Activated CD4-positive, CD25-positive, alpha-beta regulatory T cell (primary cell): ENCODE results near the gene CAMK4.
A peak's percentile ranks its signal among the peaks of the same experiment; 100 is the strongest.
"Not testable (repeated sequence)": the region's sequence is repeated elsewhere in the genome, so short reads cannot be mapped to it uniquely, and the experiment has no call there.

Experiments
- DNase-seq, 4 experiments: peaks; one replicate each; lab custom pipeline; 2025; lab: John Stamatoyannopoulos, UW

The CAMK4 gene

DNA sequence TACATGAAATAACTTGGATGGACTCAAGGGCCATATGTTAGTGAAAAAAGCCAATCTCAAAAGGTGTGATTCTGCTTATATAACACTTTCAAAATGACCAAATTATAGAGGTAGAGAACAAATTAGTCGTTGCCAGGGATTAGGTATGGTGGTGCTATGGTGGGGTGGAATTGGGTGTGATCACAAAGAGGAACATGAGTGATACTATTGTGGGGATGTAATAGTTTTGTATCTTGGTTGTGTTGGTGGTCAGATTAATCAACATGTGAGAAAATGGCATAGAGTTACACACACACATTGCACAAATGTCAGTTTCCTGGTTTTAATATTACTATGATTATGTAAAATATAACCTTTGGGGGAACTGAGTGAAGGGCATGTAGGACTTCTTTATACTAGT, 31.9 kb downstream of the CAMK4 start:
- no peak for DNase-seq

DNA sequence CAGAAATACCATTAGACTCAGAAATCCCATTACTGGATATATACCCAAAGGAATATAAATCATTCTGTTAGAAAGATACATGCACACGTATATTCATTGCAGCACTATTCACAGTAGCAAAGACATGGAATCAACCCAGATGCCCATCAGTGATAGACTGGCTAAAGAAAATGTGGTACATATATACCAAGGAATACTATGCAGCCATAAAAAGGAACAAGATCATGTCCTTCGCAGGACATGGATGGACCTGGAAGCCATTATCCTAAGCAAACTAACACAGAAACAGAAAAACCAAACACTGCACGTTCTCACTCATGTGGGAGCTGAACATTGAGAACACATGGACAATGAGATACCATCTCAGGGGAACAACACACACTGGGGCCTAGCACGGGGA, 33.4 kb downstream of the CAMK4 start:
- not testable (repeated sequence) for DNase-seq

DNA sequence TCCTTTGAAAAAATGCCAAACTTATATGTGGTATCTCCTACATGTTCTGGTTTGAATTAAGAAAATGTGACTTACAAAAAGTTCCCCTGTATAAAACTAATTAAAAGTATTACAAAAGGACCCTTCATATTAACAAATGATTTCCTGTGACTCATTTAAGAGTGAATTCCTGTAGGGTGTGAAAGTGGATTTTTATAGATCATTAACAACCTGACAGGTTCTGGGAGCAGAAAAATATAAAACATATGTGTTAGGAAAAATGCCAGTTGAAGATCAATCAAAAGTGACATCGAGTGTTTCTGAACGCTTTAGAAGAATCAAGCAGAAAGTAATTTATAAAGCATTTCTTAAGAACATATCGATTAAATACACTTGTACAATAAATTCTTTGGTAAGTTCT, 35.5 kb downstream of the CAMK4 start:
- DNase-seq = no peak

DNA sequence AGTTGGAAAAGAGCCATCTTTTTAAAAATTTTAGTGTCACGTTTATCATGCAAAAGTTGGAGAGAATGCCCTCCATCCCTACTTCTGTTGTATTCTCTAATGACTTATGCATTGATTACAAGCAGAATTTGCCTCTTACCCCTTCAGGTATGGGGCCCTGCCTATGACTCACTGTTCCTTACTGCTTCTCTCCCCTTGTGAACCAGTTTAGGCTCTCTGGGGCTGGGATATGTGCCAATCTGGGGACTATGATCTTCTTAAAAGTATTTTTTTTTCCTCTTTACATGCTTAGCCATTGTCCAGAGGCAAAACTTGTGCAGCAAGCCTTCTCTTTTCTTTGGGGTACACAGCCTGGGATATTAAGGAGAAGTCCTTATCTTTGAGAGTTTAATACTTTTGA, 37.4 kb downstream of the CAMK4 start:
- no peak for DNase-seq

DNA sequence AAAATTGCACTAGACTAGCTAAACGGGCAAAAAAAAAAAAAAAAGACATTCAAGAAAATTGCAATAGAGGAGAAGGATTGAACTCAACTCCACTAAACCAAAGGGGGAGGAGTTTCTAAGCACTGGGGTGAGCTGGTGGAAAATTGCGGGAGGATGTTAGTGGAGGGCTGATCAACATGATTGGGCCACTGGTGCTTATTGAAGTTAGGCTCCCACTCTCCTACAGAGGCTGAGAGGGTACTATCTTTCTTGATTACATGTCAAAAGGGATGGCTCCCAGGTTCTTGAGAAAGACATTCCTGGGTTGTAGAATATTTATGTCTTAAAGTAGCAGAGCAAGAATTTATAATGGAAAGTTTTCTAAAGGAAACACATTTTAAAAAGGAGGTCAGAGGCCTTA, 38.0 kb downstream of the CAMK4 start:
- no peak for DNase-seq

DNA sequence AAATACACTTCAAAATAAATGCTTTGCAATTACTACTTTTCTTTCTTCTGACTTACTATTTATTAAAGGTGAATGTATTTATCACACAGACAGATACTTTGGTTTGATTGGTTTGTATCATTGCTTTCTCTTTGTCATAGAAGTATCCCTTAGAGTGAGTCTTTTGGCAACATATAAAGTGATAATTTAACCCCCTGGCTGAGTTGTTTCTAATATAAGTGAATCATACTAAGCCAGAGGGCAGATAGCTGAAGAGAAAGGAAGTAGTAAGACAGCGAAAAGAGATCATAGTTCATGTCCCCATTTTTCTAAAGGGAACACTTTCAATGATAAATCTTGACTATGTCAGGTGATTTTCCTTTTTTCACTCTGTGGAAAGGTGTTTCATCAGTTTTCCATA, 38.6 kb downstream of the CAMK4 start:
- no peak for DNase-seq

DNA sequence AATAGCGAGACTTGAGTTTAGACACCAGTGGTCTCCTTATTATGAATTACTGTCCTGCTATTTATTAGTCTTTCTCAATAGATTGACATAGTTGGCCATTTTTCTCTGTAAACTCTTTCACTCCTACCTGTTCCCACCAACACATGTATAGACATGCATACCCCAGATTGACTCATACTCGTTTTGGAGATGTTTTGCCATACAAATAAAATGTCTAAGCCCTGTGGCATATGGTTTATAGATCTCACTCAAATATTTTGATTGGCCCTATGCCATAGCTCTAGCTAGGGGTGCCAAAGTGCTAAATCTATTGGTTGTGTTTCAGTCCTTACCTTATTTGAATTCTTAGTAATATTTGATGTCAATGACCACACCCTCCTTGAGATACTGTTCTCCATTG, 42.3 kb downstream of the CAMK4 start:
- no peak for DNase-seq

DNA sequence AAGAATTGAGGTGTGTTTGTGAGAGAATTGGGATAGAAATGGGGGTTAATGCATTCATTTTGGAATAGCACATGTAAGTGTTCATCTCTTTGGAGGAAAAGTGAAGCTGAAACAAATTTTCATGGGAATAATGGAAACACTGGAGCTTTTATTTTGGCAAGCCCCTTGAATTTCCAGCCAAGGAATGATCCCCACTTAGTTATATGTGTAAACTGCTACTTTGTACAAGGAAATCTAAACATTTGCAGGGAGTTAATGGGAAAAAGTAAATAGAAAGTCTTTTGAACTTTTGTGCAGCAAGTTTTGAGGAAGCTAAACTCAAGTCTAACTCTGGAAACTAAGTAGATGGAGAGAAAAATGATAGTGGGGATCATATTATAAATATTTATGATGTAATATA, 44.1 kb downstream of the CAMK4 start:
- DNase-seq = no peak

DNA sequence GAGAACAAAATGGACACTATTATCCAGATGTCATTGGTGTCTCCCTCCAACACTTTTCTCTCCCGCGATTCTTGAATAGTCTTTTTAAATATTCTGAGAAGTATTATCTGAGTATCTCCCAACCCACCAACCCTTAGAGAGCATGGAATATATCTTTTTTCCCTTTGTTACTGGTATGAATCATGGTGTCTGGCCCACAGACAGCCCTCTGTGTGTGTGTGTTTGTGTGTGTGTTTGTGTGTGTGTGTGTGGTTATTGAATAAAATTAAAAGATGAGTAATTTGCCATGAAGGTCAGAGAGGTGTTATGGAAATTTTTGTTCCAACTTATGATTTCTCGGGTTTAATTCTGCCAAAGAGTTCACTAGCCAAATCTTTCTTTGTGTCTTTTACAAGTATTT, 47.7 kb downstream of the CAMK4 start:
- no peak for DNase-seq

DNA sequence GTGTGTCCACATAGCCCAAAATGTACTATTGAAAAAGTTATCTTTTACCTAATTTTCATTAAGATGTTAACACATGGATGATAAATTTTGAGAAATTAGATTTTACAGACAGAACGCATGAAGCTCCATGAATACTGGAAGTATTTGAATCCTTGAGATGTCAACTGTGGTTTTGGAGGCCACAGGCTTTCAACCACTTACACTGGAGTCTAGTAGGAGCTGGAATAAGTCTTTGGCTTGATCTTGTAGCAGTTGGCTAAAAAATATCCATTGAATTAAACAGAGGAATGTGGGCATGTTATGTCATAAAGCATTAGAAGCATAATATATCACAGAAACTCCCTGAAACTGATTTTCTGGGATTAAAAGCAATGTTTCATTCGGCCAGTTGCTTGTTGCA, 52.9 kb downstream of the CAMK4 start:
- DNase-seq = no peak

DNA sequence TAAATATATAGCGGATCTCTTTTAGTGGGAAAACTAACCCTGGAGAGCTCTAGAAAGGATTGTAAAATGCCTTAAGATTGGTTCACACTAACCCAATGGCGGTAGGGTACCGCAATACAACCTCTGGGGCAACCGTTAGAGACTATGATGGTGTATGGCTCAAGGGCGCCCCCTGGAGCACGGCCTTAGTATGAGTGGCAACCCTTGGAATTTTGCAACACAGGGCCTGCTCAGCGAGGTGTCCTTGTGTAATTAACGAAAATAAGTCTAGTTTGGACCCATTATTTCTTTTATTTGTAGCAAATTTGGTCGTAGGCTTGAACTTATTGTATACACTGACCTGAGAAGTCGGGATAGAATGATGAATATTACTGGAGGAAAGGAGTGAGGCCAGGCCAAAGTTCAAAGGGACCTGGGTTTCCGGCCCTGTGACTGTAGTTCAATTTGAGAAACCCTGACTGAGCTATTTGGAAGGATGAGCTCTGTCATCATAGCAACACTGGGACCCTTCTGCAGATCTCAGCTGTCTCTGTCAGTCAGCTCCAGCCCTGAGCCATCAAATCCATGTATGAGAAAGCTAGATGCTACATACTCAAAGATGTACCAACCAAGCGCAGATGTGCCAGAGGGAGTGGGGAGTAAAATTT, 54.8 kb downstream of the CAMK4 start:
- peak; percentile 70 to 86 (median 74) for DNase-seq

DNA sequence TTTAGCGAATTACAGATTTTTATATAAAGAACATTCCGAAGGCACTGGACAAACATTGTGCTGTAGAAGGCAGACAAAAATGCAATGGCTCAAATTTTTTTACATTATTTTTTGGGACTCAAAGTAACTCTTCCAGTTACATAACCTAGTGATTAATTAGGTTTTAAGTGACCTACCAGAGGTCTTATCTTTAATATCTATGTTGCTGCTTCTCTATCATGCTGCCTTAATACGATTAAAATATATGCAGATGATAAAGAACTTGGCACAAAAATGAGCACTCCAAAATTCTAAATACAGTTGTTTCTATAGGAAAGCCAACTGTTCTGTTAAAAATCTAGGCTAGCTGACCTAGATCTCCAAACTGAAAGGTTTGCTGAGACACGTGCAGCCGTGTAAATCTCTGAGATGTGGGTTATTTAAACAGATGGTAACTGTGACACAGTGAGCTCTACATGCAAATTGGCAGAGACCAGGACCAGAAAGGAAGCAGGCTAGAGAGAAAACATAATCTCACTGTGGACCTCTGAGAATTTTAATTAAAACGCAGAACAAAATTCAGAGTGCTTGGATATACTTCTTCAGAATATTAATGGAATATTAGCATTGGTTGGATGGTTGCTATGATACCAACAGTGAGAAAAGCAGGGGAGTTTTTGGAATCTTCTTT, 56.2 kb downstream of the CAMK4 start:
- DNase-seq = no peak

DNA sequence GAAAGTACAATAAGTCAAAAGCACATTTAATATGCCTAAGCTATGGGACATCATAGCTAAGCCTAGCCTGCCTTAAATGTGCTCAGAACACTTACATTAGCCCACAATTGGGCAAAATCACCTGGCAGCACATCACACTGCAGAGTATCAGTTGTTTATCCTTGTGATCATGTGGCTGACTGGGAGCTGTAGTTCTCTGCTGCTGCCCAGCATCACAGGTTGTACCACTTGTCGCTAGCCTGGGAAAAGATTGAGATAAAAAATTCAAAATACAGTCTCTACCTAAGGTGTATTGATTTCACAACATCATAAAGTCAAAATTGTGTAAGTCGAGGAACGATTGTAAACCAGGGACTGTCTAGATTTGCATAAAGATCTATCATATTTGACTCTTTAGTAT, 58.6 kb downstream of the CAMK4 start:
- no peak for DNase-seq

DNA sequence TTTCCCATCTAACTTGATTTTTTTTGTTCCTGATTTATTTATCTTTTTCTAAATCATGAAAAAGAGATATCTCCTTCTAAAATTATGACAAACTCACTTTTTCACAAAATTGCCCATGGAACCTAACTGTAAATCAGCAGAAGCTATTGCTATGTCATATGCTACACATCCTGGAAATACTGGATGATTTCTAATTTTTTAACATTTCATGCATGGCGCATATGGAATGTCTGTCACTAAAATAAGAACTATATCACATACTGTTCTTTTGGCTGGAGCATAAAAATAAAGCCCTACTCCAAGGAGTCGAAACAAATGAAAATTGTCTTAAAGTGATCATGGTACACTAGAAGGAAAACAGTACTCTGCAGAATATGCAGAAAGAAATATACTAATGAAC, 60.6 kb downstream of the CAMK4 start:
- no peak for DNase-seq

DNA sequence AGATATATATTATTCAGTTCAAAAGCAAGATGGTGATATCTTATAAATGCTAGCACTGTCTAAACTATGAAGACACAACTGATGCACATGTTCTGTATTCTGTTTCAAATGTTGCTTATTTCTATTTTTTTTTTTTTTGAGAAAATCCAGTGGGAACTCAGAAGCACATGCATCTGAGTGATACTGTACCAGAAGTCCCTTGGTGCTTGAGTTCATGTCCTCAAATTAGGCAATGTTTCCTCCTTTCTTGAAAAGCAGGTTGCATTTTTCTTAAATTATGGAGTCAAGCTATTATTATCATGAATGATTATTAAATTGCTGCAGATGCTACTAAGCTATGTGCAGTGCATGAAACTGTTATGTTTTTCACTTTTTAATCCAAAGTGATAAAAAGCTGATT, 70.4 kb downstream of the CAMK4 start:
- DNase-seq = no peak

DNA sequence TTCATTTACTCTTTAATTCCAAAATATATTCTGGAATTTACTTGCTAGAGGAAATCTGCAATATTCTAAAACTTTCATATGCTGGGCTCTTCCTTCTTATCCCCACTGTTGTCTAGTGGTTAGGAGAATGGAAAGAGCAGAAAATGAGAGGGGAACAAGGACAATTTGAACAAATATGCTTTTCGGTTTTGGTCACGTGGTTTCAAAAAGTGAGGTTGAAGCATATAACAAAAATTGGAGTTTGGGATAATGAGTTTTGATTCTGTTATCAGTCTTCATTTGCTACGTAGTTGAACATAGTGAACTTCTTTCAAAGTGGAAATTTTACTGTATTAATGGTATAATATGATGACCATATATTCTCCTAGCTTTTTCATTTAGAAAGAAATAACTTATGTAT, 71.5 kb downstream of the CAMK4 start:
- no peak for DNase-seq

DNA sequence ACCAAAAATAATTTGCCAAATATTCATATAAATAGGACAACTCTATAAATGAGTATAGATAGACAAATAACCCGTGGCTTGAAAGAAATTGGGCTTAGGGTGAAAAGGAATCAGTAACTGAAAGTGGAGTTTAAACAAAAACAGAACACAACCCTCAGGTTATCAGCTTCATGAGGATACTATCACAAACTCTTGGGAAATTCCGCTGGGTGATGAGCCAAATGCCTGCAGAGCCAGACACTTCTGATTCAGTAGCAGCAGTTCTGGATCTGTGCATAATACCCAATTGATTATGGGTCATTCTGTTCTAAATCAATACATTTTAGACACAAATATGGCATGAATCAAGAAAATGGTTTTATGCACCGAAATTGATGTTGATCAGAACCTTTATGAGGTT, 72.4 kb downstream of the CAMK4 start:
- DNase-seq = no peak

DNA sequence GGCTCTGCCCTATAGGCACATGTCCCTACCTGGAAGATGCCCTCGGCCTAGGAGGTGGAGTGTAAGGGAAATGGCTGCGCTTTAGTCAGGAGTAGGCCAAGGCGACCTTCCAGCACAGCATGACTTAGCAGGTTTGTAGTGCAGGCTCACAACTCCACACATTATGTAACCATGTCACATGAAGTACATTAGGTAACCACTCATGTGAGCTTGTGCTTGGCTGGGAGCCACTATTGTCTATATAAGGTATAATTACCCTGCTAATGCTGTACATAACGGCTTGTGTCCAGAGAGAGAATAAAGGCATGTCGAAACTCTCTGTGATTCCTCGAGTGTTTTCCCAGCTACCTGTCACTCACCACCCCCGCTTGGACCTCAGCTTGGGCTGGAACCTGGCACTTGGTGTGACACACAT, 74.9 kb downstream of the CAMK4 start:
- no peak for DNase-seq

DNA sequence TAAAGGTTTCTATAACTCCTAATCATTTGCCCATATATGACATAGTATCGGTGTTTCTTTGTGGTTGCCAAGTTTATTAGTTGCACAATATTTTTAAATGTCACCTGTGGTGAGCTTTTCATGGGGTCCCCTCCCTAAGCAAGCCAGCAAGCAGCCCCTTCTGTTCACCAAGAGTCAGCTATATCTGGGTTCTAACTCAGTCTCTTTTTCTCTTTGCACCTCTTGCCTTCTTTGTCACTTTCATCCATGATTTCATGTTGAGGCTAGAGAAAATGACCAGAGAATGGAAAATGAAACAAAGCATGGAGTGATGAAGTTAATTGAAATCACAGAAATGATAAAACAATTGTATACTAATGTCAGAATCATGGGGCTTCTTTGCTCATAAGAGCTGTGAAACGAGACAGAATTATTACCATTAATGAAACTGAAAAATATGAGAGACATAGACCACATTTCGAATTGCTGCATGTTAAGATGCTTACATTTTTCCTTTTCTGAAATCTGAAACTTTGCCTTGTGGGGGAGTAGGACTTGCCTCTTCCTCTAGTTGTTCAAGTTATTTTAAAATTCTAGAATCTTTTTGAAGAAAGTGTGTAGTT, 75.7 kb downstream of the CAMK4 start:
- DNase-seq = no peak

DNA sequence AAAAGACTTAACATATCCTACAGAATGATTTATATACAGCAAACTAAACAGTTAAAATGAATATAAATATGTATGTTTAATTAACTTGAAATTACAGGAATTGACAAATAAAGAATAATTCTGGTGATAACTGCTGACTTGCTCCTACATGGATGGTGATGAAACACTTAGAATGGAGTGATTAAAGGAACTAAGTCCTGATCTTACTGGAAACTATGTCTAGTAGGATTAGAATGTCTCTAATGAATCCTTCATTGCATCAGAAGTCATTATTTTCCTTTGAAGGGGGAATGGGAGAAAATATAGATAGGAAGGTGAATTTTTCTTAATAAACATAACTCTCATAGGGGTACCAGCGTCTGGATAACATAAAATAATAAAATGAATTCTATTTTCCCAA, 77.1 kb downstream of the CAMK4 start:
- DNase-seq = no peak

DNA sequence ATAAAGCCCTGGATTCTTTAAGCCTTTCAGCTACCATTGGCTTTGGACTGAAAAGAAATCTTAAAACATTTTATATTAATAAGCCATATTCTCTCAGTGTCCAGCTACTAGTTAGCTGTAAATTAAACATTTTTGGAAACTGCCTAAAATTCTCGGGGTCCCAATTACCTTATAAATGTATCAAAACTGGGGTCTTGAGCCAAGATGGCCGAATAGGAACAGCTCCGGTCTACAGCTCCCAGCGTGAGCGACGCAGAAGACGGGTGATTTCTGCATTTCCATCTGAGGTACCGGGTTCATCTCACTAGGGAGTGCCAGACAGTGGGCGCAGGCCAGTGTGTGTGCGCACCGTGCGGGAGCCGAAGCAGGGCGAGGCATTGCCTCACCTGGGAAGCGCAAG, 77.9 kb downstream of the CAMK4 start:
- not testable (repeated sequence) for DNase-seq

DNA sequence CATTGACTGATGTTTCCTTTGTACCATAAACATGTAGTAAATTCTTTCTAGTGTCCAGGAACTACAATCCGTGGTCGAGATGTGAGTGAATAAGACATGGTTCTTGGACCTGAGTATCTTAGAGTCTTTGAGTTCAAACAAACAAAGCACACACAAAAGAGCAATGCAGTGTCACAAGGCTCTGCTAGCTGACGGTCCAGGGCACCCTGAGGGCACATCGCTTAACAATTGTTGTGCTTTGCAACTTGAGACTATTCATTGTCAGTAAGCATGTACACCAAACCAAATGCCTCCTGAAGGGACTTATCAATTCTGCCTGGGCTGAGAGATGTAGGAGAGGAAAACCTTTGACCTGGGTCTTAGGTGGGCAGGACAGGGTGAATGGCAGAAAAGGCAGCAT, 84.8 kb downstream of the CAMK4 start:
- DNase-seq = no peak

DNA sequence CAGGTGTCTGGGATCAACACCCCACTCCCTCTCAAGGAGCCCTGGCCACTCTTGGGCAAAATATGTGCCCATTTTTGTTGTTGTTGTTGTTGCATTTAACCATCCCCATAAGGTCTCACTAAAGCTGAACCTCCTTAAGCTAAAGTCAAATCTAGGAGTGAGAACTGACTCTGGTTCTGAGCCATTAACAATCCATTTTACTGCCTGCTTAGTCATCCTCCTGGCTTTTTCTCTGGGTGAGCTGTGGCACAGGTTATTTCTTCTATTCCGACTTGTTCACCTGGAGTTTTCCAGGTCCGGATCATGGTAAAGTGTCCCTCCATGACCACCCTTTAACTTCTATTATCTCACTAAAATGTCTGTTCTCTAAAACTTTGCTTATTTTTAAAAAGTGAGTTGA, 85.2 kb downstream of the CAMK4 start:
- no peak for DNase-seq
